HAP-1 (cell line): ENCODE measurements around the gene LUZP2.
"Not testable (repeated sequence)": the region's sequence is repeated elsewhere in the genome, so short reads cannot be mapped to it uniquely, and the experiment has no call there.

Source experiments
- DNase-seq, 2 experiments: peaks; one replicate each; pipeline ENCODE4 v3.0.0-alpha.2; 2016 to 2020; ENCODE audit warnings: low spot score in 2 of 2
- H3K27me3 ChIP-seq: fragments of 250-450 bp; sonication (Bioruptor Pico); 2 replicates; pipeline ENCODE4 v1.5.1; 2020; ENCODE audit warnings: low read depth, mild to moderate bottlenecking, moderate library complexity
- H3K36me3 ChIP-seq: fragments of 250-450 bp; sonication (Bioruptor Pico); replicated peaks from 2 replicates; pipeline ENCODE4 v1.5.1; 2020; ENCODE audit warnings: mild to moderate bottlenecking
- H3K4me1 ChIP-seq: fragments of 250-450 bp; sonication (Bioruptor Pico); 2 replicates; pipeline ENCODE4 v1.5.1; 2020; ENCODE audit warnings: mild to moderate bottlenecking
- H3K4me3 ChIP-seq: fragments of 250-450 bp; sonication (Bioruptor Pico); 2 replicates; pipeline ENCODE4 v1.5.1; 2020; ENCODE audit warnings: mild to moderate bottlenecking, moderate library complexity
- H3K9me3 ChIP-seq: fragments of 250-450 bp; sonication (Bioruptor Pico); 2 replicates; pipeline ENCODE4 v1.5.1; 2020; ENCODE audit warnings: mild to moderate bottlenecking, moderate library complexity
- in situ Hi-C: fragments of 300-500 bp; cut with MboI; formaldehyde crosslinking; loops from 3 replicates; pipeline ENCODE4 v1.14.3; 2020; ENCODE audit warnings: low sequenced_read_pairs, inconsistent platforms, mixed read lengths

LUZP2 gene

GRCh38 chr11:24900514-24900913 is 403.7 kb downstream of the LUZP2 start:
- Histone ChIP-seq H3K4me3 (no peak overlapping the region), H3K9me3 (no peaks in the 10 kb centered on the region), H3K27me3 (no peaks in the 10 kb centered on the region), H3K4me1 (peaks cover 7% of the 10 kb centered on the region; the same call in 1 of the 2 replicates), H3K36me3 (no peaks in the 10 kb centered on the region)
- DNase-seq: no peak
- in situ Hi-C loops: no loop called here

DNA sequence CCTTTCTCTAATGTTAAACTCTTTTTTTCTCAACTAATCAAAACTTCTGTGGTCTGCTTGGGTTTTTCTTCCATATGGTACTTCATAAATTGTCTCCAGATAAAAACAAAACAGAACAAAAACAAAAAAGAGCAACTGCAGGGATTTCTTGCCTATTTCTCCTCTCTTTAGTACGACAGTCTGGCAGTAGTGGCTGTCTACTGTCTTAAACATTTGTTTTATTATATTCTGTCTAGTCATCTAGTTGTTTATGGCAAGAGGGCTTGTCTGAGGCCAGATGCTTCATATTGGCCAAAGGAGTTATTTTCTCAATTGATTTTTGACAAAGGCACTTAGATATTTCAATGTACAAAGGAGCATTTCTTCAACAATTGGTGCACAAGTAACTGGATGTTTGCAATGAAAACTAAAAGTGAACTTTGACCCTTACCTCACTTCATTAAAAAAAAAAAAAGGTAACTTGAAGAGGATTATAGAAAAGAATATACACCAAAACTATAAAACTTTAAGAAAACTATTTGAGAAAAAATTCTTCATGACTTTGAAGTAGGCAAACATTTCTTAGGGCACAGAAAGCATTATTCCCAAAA is 404.2 kb downstream of the LUZP2 start:
- Histone ChIP-seq H3K27me3 (no peaks in the 10 kb centered on the region), H3K9me3 (no peaks in the 10 kb centered on the region), H3K4me3 (no peak overlapping the region), H3K36me3 (no peaks in the 10 kb centered on the region), H3K4me1 (peaks cover 7% of the 10 kb centered on the region; the same call in 1 of the 2 replicates)
- in situ Hi-C loops: no loop called here
- DNase-seq: no peak

GRCh38 chr11:24903555-24903954 is 406.7 kb downstream of the LUZP2 start:
- DNase-seq: no peak
- Histone ChIP-seq H3K36me3 (no peaks in the 10 kb centered on the region), H3K27me3 (no peaks in the 10 kb centered on the region), H3K4me3 (no peak overlapping the region), H3K4me1 (peaks cover 7% of the 10 kb centered on the region; the same call in 1 of the 2 replicates), H3K9me3 (no peaks in the 10 kb centered on the region)
- in situ Hi-C loops: no loop called here

DNA sequence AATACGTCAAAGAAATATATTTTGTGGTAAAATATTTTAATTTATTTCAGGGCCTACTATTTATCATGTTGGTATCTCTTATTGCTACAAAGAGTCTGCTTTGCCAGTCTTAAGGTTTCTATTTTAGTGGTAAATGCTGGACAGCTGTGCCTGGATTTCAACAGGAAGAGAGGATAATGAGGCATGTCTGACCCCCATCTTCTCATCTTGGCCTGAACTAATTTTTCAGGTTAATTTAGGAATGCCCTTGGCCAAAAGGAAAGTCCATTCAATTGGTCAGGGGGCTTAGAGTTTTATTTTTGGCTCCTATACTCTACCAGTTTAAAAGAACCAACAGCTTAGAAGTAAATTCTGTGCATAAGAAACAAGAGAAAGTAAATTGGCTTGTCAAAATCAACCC is 428.2 kb downstream of the LUZP2 start:
- in situ Hi-C loops: no loop called here
- Histone ChIP-seq H3K4me1 (no peaks in the 10 kb centered on the region), H3K4me3 (no peak overlapping the region), H3K9me3 (no peaks in the 10 kb centered on the region), H3K36me3 (no peaks in the 10 kb centered on the region), H3K27me3 (no peaks in the 10 kb centered on the region)
- DNase-seq: no peak

GRCh38 chr11:24932110-24933000 is 435.5 kb downstream of the LUZP2 start:
- in situ Hi-C loops: no loop called here
- no peaks in the 10 kb centered on the region for H3K9me3 ChIP-seq
- H3K4me3 ChIP-seq: no peak overlapping the region
- peaks cover 6% of the 10 kb centered on the region for H3K4me1 ChIP-seq
- H3K27me3 ChIP-seq: no peaks in the 10 kb centered on the region
- H3K36me3 ChIP-seq: no peaks in the 10 kb centered on the region
- DNase-seq: no peak

DNA sequence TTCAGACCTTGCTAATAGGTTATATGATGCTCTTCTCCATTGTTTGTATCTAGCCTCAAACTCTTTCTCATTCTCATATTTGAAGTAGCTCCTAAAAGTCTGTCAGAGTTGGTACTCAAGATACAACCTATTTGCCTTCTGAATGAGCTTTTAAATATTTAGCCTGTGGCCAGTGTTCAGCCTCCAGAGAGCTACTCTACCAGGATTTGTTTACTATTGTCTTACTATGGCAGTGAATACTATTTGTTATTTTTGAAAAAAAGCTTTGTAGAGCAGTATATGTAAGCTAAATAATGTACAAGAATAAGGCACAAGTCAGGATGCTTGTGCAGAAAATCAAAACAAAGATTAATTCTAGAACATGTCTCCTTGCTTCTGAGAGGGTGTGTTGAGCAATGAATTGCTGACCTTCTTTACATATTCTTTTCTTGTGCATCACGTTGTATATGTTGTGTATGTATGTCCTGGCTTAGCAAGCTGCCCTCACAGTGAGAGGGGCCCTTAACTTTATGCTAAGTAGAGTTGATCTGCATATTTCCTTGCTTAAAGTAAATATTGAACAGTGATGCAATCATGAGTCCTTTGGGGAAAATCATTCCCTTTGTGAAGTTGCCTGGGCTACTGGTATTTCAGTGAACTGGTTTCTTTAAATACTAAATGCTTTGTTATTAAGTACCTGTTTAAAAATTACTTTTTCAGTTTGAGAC is 438.0 kb downstream of the LUZP2 start:
- DNase-seq: peak; percentile 3 to 19
- no peaks in the 10 kb centered on the region for H3K9me3 ChIP-seq
- H3K36me3 ChIP-seq: no peaks in the 10 kb centered on the region
- peaks cover 6% of the 10 kb centered on the region for H3K4me1 ChIP-seq
- in situ Hi-C loops: no loop called here
- no peaks in the 10 kb centered on the region for H3K27me3 ChIP-seq
- no peak overlapping the region for H3K4me3 ChIP-seq

DNA sequence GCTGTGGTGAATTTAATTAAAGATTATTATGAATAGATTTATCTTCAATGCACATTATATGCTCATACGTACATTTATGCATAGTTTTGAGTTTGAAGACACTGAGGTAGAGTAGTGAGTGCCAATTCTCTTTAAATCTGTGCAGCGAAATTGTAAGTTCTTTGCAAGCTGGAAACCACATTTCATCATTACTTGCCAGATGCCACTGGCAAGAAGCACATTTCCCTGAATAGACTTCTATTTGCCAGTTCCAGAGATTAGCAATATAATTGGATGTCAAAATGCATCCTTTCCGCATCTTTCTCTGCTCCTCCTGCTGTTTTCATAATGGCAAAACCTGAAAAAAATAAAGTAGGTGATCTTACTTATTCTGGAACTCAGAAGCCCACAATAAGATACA is 448.0 kb downstream of the LUZP2 start:
- no peaks in the 10 kb centered on the region for H3K36me3 ChIP-seq
- in situ Hi-C loops: no loop called here
- no peaks in the 10 kb centered on the region for H3K27me3 ChIP-seq
- H3K4me3 ChIP-seq: no peak overlapping the region
- no peaks in the 10 kb centered on the region for H3K9me3 ChIP-seq
- no peak for DNase-seq
- no peaks in the 10 kb centered on the region for H3K4me1 ChIP-seq

GRCh38 chr11:24949406-24949805 is 452.6 kb downstream of the LUZP2 start:
- Histone ChIP-seq H3K27me3 (no peaks in the 10 kb centered on the region), H3K4me3 (no peak overlapping the region), H3K9me3 (no peaks in the 10 kb centered on the region), H3K36me3 (no peaks in the 10 kb centered on the region), H3K4me1 (peaks cover 4% of the 10 kb centered on the region)
- no peak for DNase-seq
- in situ Hi-C loops: no loop called here

DNA sequence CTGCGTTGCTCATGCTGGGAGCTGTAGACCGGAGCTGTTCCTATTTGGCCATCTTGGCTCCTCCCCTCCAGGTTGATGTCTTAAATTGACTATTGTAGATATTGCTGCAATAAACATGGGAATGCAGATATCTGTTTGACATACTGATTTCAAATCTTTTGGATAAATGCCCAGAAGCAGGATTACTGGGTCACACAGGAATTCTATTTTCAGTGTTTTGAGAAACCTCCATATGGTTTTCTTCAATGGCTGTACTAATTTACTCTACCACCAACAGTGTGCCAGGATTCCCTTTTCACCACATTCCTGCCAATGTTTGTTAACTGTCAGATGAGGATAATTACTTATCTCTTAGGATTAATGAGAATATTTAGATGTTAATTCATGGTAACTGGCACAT is 467.0 kb downstream of the LUZP2 start:
- no peaks in the 10 kb centered on the region for H3K27me3 ChIP-seq
- H3K9me3 ChIP-seq: no peaks in the 10 kb centered on the region
- no peaks in the 10 kb centered on the region for H3K36me3 ChIP-seq
- H3K4me3 ChIP-seq: no peak overlapping the region
- peak in 1 of 2 experiments; percentile 4 for DNase-seq
- H3K4me1 ChIP-seq: no peaks in the 10 kb centered on the region
- in situ Hi-C loops: no loop called here

- H3K36me3 ChIP-seq: no peaks in the 10 kb centered on the region
- no peaks in the 10 kb centered on the region for H3K27me3 ChIP-seq
- H3K9me3 ChIP-seq: no peaks in the 10 kb centered on the region
- no peak for DNase-seq
- in situ Hi-C loops: no loop called here
- no peaks in the 10 kb centered on the region for H3K4me1 ChIP-seq
- no peak overlapping the region for H3K4me3 ChIP-seq
These were observed 468.9 kb downstream of the LUZP2 start for GRCh38 chr11:24965748-24966147.

- H3K9me3 ChIP-seq, H3K4me3 ChIP-seq, H3K4me1 ChIP-seq, in situ Hi-C loops, DNase-seq, H3K36me3 ChIP-seq, H3K27me3 ChIP-seq: not testable (repeated sequence)
These were observed 497.1 kb downstream of the LUZP2 start for GRCh38 chr11:24993903-24994302.

GRCh38 chr11:24999929-25000328 is 503.1 kb downstream of the LUZP2 start:
- H3K4me3 ChIP-seq, H3K9me3 ChIP-seq, H3K36me3 ChIP-seq, H3K4me1 ChIP-seq, H3K27me3 ChIP-seq, DNase-seq, in situ Hi-C loops: not testable (repeated sequence)

DNA sequence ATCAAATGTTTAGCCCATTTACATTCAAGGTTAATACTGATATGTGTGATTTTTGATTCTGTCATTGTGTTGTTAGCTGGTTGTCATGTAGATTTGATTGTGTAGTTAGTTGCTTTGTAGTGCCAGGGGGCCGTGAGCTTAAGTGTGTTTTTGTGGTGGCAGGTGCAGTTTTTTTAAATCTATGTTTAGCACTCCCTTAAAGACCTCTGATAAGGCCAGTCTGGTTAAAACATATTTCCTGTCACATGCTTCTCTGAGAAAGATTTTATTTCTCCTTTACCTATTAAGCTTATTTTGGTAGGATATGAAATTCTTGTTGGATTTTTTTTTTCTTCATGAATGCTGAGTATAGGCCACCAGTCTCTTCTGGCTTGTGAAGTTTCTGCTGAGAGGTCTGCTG is 540.6 kb downstream of the LUZP2 start:
- no peaks in the 10 kb centered on the region for H3K36me3 ChIP-seq
- H3K4me3 ChIP-seq: no peak overlapping the region
- in situ Hi-C loops: no loop called here
- H3K4me1 ChIP-seq: no peaks in the 10 kb centered on the region
- no peaks in the 10 kb centered on the region for H3K27me3 ChIP-seq
- no peak for DNase-seq
- no peaks in the 10 kb centered on the region for H3K9me3 ChIP-seq

GRCh38 chr11:25038131-25038530 is 541.3 kb downstream of the LUZP2 start:
- in situ Hi-C loops: no loop called here
- Histone ChIP-seq H3K4me3 (no peak overlapping the region), H3K36me3 (no peaks in the 10 kb centered on the region), H3K27me3 (no peaks in the 10 kb centered on the region), H3K4me1 (no peaks in the 10 kb centered on the region), H3K9me3 (no peaks in the 10 kb centered on the region)
- DNase-seq: no peak
